IPS DF 4.7 (cell line): Measurements from ENCODE around the gene TCL1B.
"Not testable (repeated sequence)": the region's sequence is repeated elsewhere in the genome, so short reads cannot be mapped to it uniquely, and the experiment has no call there.

Experiments used
- DNase-seq: peaks from one replicate; pipeline ENCODE4 v3.0.0-alpha.2; 2013; ENCODE audit warnings: low spot score; ENCODE audit errors: extremely low read depth

Gene TCL1B

GRCh38 chr14:95685978-95686922 is at the start of gene TCL1B:
TSS of gene TCL1B (plus strand) at chr14:95686426. CDS start at chr14:95686468, 42 bp downstream.
- DNase-seq, result no peak

- no peak for DNase-seq
These were observed 41.2 kb upstream of the TCL1B start for GRCh38 chr14:95644981-95645380.

GRCh38 chr14:95645389-95645996 is 40.7 kb upstream of the TCL1B start:
- no peak for DNase-seq

GRCh38 chr14:95647926-95648325 is 38.3 kb upstream of the TCL1B start:
- DNase-seq, result no peak

- no peak for DNase-seq
These were observed 37.0 kb upstream of the TCL1B start for GRCh38 chr14:95649230-95649629.

- DNase-seq, result no peak
These were observed 35.2 kb upstream of the TCL1B start for GRCh38 chr14:95651028-95651427.

- no peak for DNase-seq
These were observed 34.2 kb upstream of the TCL1B start for GRCh38 chr14:95651821-95652583.

GRCh38 chr14:95652690-95653089 is 33.5 kb upstream of the TCL1B start:
- no peak for DNase-seq

- no peak for DNase-seq
These were observed 30.8 kb upstream of the TCL1B start for GRCh38 chr14:95655461-95655860.

- no peak for DNase-seq
These were observed 29.6 kb upstream of the TCL1B start for GRCh38 chr14:95656634-95657033.

GRCh38 chr14:95657454-95657853 is 28.8 kb upstream of the TCL1B start:
- no peak for DNase-seq

GRCh38 chr14:95659293-95659989 is 26.8 kb upstream of the TCL1B start:
- DNase-seq, result no peak

- DNase-seq, result no peak
These were observed 26.2 kb upstream of the TCL1B start for GRCh38 chr14:95659990-95660385.

- DNase-seq, result no peak
These were observed 25.3 kb upstream of the TCL1B start for GRCh38 chr14:95660651-95661515.

- DNase-seq, result no peak
These were observed 23.6 kb upstream of the TCL1B start for GRCh38 chr14:95662376-95663186.

GRCh38 chr14:95663226-95663797 is 22.9 kb upstream of the TCL1B start:
- no peak for DNase-seq

GRCh38 chr14:95664066-95664465 is 22.2 kb upstream of the TCL1B start:
- DNase-seq, result no peak

GRCh38 chr14:95664546-95664945 is 21.7 kb upstream of the TCL1B start:
- DNase-seq, result no peak

- not testable (repeated sequence) for DNase-seq
These were observed 20.7 kb upstream of the TCL1B start for GRCh38 chr14:95665530-95665929.
